Testis (tissue), 2 donors: ENCODE measurements around the gene CD274.

Experiments used
- CTCF ChIP-seq, 3 experiments: fragments of 450-650 bp in 2 of 3; fragments of 200-600 bp in 1 of 3; sonication (generic) in 1 of 3; IDR thresholded peaks; one replicate each; pipeline ENCODE4 v1.5.1; 2016 to 2019; ENCODE audit warnings: antibody characterized with exemption in 3 of 3, mild to moderate bottlenecking in 2 of 3, moderate library complexity in 1 of 3
- POLR2A ChIP-seq: fragments of 450-650 bp; IDR thresholded peaks from one replicate; pipeline ENCODE4 v1.6.1; 2017; ENCODE audit warnings: antibody characterized with exemption, mild to moderate bottlenecking, moderate library complexity

DNA sequence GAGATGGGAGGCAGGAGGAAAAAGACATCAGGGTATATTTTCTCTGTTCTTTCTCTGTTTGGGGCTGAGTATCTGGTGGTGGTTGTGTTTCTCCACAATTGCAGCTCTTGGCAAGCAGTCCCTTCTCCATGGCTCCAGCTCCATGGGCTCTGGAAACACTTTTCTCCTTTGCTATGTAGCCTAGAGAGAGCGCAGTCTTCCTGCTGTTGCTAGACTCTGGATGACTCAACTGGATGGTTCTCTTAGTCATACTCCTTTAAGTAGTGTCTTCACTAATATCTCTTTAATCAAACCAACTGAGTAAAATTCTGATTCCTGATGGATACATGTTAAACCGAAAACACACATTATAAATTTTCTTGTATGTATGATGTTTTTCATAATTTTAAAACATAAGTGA lies 9.3 kb upstream of the CD274 start:
- TF ChIP-seq POLR2A (no peak), CTCF (IDR thresholded peaks at IDR 0.05) (no peak)
